Calu3 (cell line): ENCODE results near the gene ADNP. TPM values are rescaled to one million over a fixed set of nuclear protein-coding genes. Genes with fewer than 3 reads are reported as not detected.

Experiments
- BruUV-seq: library from RNA; stranded (reverse); fragments of 400-500 nt; replicated peaks from 2 replicates; lab custom pipeline; 2021; lab: Mats Ljungman, UMichigan
- CTCF ChIA-PET: fragments of 300-600 bp; sonication (Branson Sonifier 250); formaldehyde crosslinking; loops from one replicate; lab custom pipeline; 2022; ENCODE audit warnings: antibody characterized with exemption; lab: Charles Lee
- DNase-seq: peaks from one replicate; pipeline ENCODE4 v3.0.0; 2022
- H3K27ac Mint-ChIP-seq: one replicate; pipeline ENCODE4 v1.8.0; 2022; ENCODE audit warnings: mixed read lengths; ENCODE audit not compliant: unreplicated experiment
- H3K27me3 Mint-ChIP-seq: one replicate; pipeline ENCODE4 v1.8.0; 2022; ENCODE audit warnings: mixed read lengths; ENCODE audit not compliant: unreplicated experiment
- H3K36me3 Mint-ChIP-seq: one replicate; pipeline ENCODE4 v1.8.0; 2022; ENCODE audit warnings: mild to moderate bottlenecking, moderate library complexity, mixed read lengths; ENCODE audit not compliant: insufficient read depth, unreplicated experiment
- H3K4me1 Mint-ChIP-seq: one replicate; pipeline ENCODE4 v1.8.0; 2022; ENCODE audit warnings: mild to moderate bottlenecking, low read depth, mixed read lengths; ENCODE audit not compliant: unreplicated experiment
- H3K4me3 Mint-ChIP-seq: one replicate; pipeline ENCODE4 v1.8.0; 2022; ENCODE audit warnings: mild to moderate bottlenecking, low read depth, moderate library complexity, mixed read lengths; ENCODE audit not compliant: unreplicated experiment
- H3K9me3 Mint-ChIP-seq: one replicate; pipeline ENCODE4 v1.8.0; 2022; ENCODE audit warnings: low read depth, mixed read lengths; ENCODE audit not compliant: unreplicated experiment
- CTCF ChIP-seq: fragments of 200-600 bp; IDR thresholded peaks from one replicate; pipeline ENCODE4 v1.8.0; 2022; ENCODE audit warnings: antibody characterized with exemption; ENCODE audit not compliant: unreplicated experiment
- intact Hi-C: fragments of 100-400 bp; cut with micrococcal nuclease; formaldehyde crosslinking; loops from one replicate; pipeline ENCODE4 v1.10.0; 2022; ENCODE audit not compliant: unreplicated experiment
- total RNA-seq: library from RNA; stranded (reverse); gene quantifications from 2 replicates; pipeline ENCODE4 v1.2.3, GENCODE V29; 2022

Gene ADNP
- total RNA-seq, 1 experiment from 2014 or later: 103 TPM

- Mint-ChIP-seq H3K9me3 (no peaks in the 10 kb centered on the region), H3K4me3 (no peak overlapping the region), H3K27ac (no peak overlapping the region), H3K27me3 (no peaks in the 10 kb centered on the region), H3K4me1 (peaks cover 32% of the 10 kb centered on the region), H3K36me3 (peaks cover 27% of the 10 kb centered on the region)
- DNase-seq: no peak
- CTCF ChIA-PET: no interaction called here
- no peak for TF ChIP-seq CTCF
- BruUV-seq: no TSS peak
- intact Hi-C loops: no loop called here
Observed at GRCh38 chr20:50909413-50909812, 21.8 kb downstream of the ADNP start.

GRCh38 chr20:50904067-50904570, 27.1 kb downstream of the ADNP start:
- H3K27ac Mint-ChIP-seq: no peak overlapping the region
- BruUV-seq: no TSS peak
- H3K9me3 Mint-ChIP-seq: no peaks in the 10 kb centered on the region
- CTCF ChIA-PET: no interaction called here
- no peak for DNase-seq
- H3K4me3 Mint-ChIP-seq: no peak overlapping the region
- H3K27me3 Mint-ChIP-seq: no peaks in the 10 kb centered on the region
- no peaks in the 10 kb centered on the region for H3K4me1 Mint-ChIP-seq
- intact Hi-C loops: no loop called here
- peaks cover 48% of the 10 kb centered on the region for H3K36me3 Mint-ChIP-seq
- no peak for TF ChIP-seq CTCF

- no peaks in the 10 kb centered on the region for H3K27me3 Mint-ChIP-seq
- TF ChIP-seq CTCF: no peak
- CTCF ChIA-PET: interaction anchor here (0.6 kb wide), 2 partner anchors 35 to 147 kb away, joined by 3 read pairs; no protein-coding TSS in a partner anchor
- no peaks in the 10 kb centered on the region for H3K9me3 Mint-ChIP-seq
- intact Hi-C loops: no loop called here
- H3K4me1 Mint-ChIP-seq: no peaks in the 10 kb centered on the region
- no peak overlapping the region for H3K4me3 Mint-ChIP-seq
- BruUV-seq: no TSS peak
- no peak overlapping the region for H3K27ac Mint-ChIP-seq
- DNase-seq: no peak
- peaks cover 54% of the 10 kb centered on the region for H3K36me3 Mint-ChIP-seq
Observed at GRCh38 chr20:50903353-50904051, 27.7 kb downstream of the ADNP start.

GRCh38 chr20:50901301-50901700, 29.9 kb downstream of the ADNP start:
- no peaks in the 10 kb centered on the region for H3K9me3 Mint-ChIP-seq
- no peak overlapping the region for H3K4me3 Mint-ChIP-seq
- no peak overlapping the region for H3K27ac Mint-ChIP-seq
- TF ChIP-seq CTCF: no peak
- intact Hi-C loops: no loop called here
- H3K36me3 Mint-ChIP-seq: peaks cover 60% of the 10 kb centered on the region
- no peaks in the 10 kb centered on the region for H3K27me3 Mint-ChIP-seq
- BruUV-seq: no TSS peak
- CTCF ChIA-PET: interaction anchor here (0.5 to 0.7 kb wide), 2 partner anchors 17 to 714 kb away, joined by 3 read pairs; no protein-coding TSS in a partner anchor
- H3K4me1 Mint-ChIP-seq: peaks cover 9% of the 10 kb centered on the region
- DNase-seq: no peak
